Endothelial cell (in vitro differentiated cells): ENCODE data around the gene ABHD12B. TPM values are rescaled to one million over a fixed set of nuclear protein-coding genes. Genes with fewer than 3 reads are reported as not detected.

ENCODE experiments used
- DNase-seq: peaks from one replicate; pipeline ENCODE4 v3.0.0; 2021; ENCODE audit warnings: low spot score
- H3K27ac Mint-ChIP-seq: one replicate; pipeline ENCODE4 v1.8.0; 2021; ENCODE audit warnings: mixed read lengths, inconsistent platforms; ENCODE audit not compliant: unreplicated experiment
- H3K27me3 Mint-ChIP-seq: one replicate; pipeline ENCODE4 v1.8.0; 2021; ENCODE audit warnings: mild to moderate bottlenecking, moderate library complexity, mixed read lengths, inconsistent platforms; ENCODE audit not compliant: unreplicated experiment
- H3K36me3 Mint-ChIP-seq: one replicate; pipeline ENCODE4 v1.8.0; 2021; ENCODE audit warnings: mild to moderate bottlenecking, low read depth, mixed read lengths, inconsistent platforms; ENCODE audit not compliant: unreplicated experiment
- H3K4me1 Mint-ChIP-seq: one replicate; pipeline ENCODE4 v1.8.0; 2021; ENCODE audit warnings: mild to moderate bottlenecking, mixed read lengths, inconsistent platforms; ENCODE audit not compliant: unreplicated experiment
- H3K4me3 Mint-ChIP-seq: one replicate; pipeline ENCODE4 v1.8.0; 2021; ENCODE audit warnings: mild to moderate bottlenecking, mixed read lengths, inconsistent platforms; ENCODE audit not compliant: unreplicated experiment
- H3K9me3 Mint-ChIP-seq: one replicate; pipeline ENCODE4 v1.8.0; 2021; ENCODE audit warnings: mixed read lengths, inconsistent platforms; ENCODE audit not compliant: unreplicated experiment
- CTCF ChIP-seq: fragments of 200-600 bp; sonication (generic); IDR thresholded peaks from one replicate; pipeline ENCODE4 v1.5.0; 2021; ENCODE audit warnings: antibody characterized with exemption; ENCODE audit not compliant: unreplicated experiment
- total RNA-seq: library from RNA; stranded (reverse); fragmentation: NEBNext Ultra II Directional; extraction: Animal tissue kit (Norgen Biotek cat#: 25700); gene quantifications from one replicate; pipeline ENCODE4 v1.2.1, GENCODE V29; 2021; ENCODE audit not compliant: unreplicated experiment

ABHD12B gene
- total RNA-seq, 1 donor from 2014 or later, result 2.7 TPM

- H3K36me3 Mint-ChIP-seq, result no peaks in the 10 kb centered on the region
- H3K4me3 Mint-ChIP-seq, result no peak overlapping the region
- no peaks in the 10 kb centered on the region for H3K9me3 Mint-ChIP-seq
- peaks cover 5% of the 10 kb centered on the region for H3K27me3 Mint-ChIP-seq
- no peak for DNase-seq
- no peak for TF ChIP-seq CTCF
- H3K27ac Mint-ChIP-seq, result no peak overlapping the region
- peaks cover 19% of the 10 kb centered on the region for H3K4me1 Mint-ChIP-seq
These were observed 37.0 kb upstream of the ABHD12B start for GRCh38 chr14:50834802-50835276.

GRCh38 chr14:50835280-50835679, 36.6 kb upstream of the ABHD12B start:
- Mint-ChIP-seq H3K27ac (no peak overlapping the region), H3K4me3 (no peak overlapping the region), H3K27me3 (peaks cover 4% of the 10 kb centered on the region), H3K9me3 (no peaks in the 10 kb centered on the region), H3K36me3 (no peaks in the 10 kb centered on the region), H3K4me1 (peaks cover 18% of the 10 kb centered on the region)
- DNase-seq, result no peak
- no peak for TF ChIP-seq CTCF

- Mint-ChIP-seq H3K36me3 (no peaks in the 10 kb centered on the region), H3K9me3 (no peaks in the 10 kb centered on the region), H3K27ac (no peak overlapping the region)
These were observed 35.3 kb upstream of the ABHD12B start for GRCh38 chr14:50836515-50836914.

GRCh38 chr14:50837271-50837670, 34.6 kb upstream of the ABHD12B start:
- Mint-ChIP-seq H3K36me3 (no peaks in the 10 kb centered on the region), H3K4me3 (no peak overlapping the region), H3K4me1 (peaks cover 12% of the 10 kb centered on the region), H3K27ac (no peak overlapping the region), H3K27me3 (no peaks in the 10 kb centered on the region), H3K9me3 (no peaks in the 10 kb centered on the region)
- TF ChIP-seq CTCF, result no peak
- no peak for DNase-seq

More at GRCh38 chr14:50836515-50836914, 35.3 kb upstream of the ABHD12B start:
- DNase-seq, result no peak
- TF ChIP-seq CTCF, result no peak
- H3K4me3 Mint-ChIP-seq, result no peak overlapping the region
- H3K4me1 Mint-ChIP-seq, result peaks cover 18% of the 10 kb centered on the region
- H3K27me3 Mint-ChIP-seq, result peaks cover 3% of the 10 kb centered on the region

GRCh38 chr14:50837850-50838470, 33.9 kb upstream of the ABHD12B start:
- no peak overlapping the region for H3K4me3 Mint-ChIP-seq
- DNase-seq, result no peak
- no peak overlapping the region for H3K27ac Mint-ChIP-seq
- TF ChIP-seq CTCF, result no peak
- no peaks in the 10 kb centered on the region for H3K36me3 Mint-ChIP-seq
- H3K9me3 Mint-ChIP-seq, result no peaks in the 10 kb centered on the region
- peaks cover 6% of the 10 kb centered on the region for H3K4me1 Mint-ChIP-seq
- no peaks in the 10 kb centered on the region for H3K27me3 Mint-ChIP-seq
